ENCODE measurements around the gene CUTA. TPM values are rescaled to one million over a fixed set of nuclear protein-coding genes. Genes with fewer than 3 reads are reported as not detected.

CUTA gene
- total RNA-seq, 1 experiment from 2014 or later: 186 TPM

DNA sequence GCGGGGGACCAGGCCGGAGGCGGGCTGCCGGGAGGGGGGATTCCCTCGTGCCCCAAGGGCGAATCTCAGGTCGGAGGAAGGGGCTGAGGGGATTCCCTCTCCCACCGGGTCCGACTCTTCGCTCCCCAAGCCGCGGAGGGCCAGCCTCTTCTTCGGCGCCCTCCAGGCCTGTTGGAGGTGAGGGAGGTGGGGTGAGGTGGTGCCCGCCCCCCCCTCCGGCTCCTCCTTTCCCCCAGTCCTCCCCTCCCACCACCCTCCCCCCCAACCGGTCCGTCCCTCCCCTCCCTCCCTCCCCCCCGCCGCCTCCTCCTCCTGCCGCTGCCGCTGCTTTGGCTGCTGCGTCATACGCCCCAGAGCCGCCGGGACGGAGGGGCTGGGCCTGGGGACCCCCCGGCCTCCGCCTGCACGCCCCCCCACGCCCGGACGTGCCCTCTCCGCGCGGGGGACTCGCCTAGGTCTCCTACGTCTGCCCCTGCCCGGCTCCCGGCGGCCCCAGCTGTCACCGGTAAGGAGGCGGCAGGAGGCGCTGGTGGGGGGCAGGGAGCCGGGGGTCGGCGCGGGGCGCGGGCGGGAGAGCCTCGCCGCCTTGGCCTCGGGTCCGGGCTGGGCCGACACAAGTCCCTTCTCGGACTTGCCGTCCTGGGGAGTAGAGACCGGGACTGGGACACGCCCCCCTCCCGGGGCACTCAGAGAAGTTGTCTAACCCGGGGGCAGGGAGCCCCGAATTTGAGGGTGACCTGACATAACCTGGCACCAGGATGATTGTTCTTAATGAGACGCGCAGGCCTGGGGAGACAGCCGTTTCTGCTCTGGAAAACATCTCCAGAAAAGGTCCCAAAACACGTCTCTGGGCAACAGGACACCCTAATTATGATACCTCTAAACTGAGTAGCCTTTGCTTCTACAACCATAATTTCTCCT lies 6.9 kb downstream of the CUTA start, which contains the start of gene PHF1:
Gene PHF1, plus strand, starts transcription at position 304 of the 921 bp plus-strand sequence. CDS start 1,250 bp downstream, outside the sequence.
- ChIA-PET POLR2A (interaction anchor here (1.0 to 1.3 kb wide), 2 partner anchors 93 to 134 kb away, joined by 3 read pairs; partner anchors contain the start of genes B3GALT4 and ZBTB22), CTCF (interaction anchor here (1.2 kb wide), 1 partner anchor 7 kb away, joined by 3 read pairs; the partner anchor contains the start of gene CUTA), RAD21 (ENCODE audit: low non-redundant PET in 1 of 2, low total read pairs in 2 of 2, uncharacterized antibody in 2 of 2, unreplicated experiment in 2 of 2) (no interaction called here)
- peak within 1 kb of the TSS; percentile 67 to 77 for H3K4me3 ChIP-seq (replicated peaks in 1 of 2; ENCODE audit: low read depth in 1 of 2, low read length in 2 of 2)
- peak within 1 kb of the TSS; percentile 96 for H3K4me2 ChIP-seq (ENCODE audit: low read length)
- H3K27ac ChIP-seq (ENCODE audit: low read depth, low read length): peak within 1 kb of the TSS; percentile 78
- no peak for TF ChIP-seq CBX3 (IDR thresholded peaks at IDR 0.05; ENCODE audit: low read depth)
- TF ChIP-seq, protein P1, sequence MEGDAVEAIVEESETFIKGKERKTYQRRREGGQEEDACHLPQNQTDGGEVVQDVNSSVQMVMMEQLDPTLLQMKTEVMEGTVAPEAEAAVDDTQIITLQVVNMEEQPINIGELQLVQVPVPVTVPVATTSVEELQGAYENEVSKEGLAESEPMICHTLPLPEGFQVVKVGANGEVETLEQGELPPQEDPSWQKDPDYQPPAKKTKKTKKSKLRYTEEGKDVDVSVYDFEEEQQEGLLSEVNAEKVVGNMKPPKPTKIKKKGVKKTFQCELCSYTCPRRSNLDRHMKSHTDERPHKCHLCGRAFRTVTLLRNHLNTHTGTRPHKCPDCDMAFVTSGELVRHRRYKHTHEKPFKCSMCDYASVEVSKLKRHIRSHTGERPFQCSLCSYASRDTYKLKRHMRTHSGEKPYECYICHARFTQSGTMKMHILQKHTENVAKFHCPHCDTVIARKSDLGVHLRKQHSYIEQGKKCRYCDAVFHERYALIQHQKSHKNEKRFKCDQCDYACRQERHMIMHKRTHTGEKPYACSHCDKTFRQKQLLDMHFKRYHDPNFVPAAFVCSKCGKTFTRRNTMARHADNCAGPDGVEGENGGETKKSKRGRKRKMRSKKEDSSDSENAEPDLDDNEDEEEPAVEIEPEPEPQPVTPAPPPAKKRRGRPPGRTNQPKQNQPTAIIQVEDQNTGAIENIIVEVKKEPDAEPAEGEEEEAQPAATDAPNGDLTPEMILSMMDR (IDR thresholded peaks at IDR 0.05 in 2 of 3, conservative IDR thresholded peaks at IDR 0.05 in 1 of 3; ENCODE audit: borderline replicate concordance in 1 of 3, insufficient read depth in 1 of 3, low read depth in 2 of 3, low read length in 2 of 3): peak in 1 of 3 experiments; percentile 11; a peak in 1 of 6 replicates
- TF ChIP-seq, protein P2, sequence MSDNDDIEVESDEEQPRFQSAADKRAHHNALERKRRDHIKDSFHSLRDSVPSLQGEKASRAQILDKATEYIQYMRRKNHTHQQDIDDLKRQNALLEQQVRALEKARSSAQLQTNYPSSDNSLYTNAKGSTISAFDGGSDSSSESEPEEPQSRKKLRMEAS (IDR thresholded peaks at IDR 0.05): no peak
- no peak for TF ChIP-seq EGR1 (IDR thresholded peaks at IDR 0.05; ENCODE audit: low read depth)
- TF ChIP-seq FOSL1 (IDR thresholded peaks at IDR 0.05; ENCODE audit: low read depth): no peak
- no peak for TF ChIP-seq ZNF274 (IDR thresholded peaks at IDR 0.05; ENCODE audit: low read depth, low read length)
- no peak; the same call in 1 of the 2 replicates for TF ChIP-seq POLR2AphosphoS5 (IDR thresholded peaks at IDR 0.05; ENCODE audit: low read depth, low read length)
- TF ChIP-seq SRF (IDR thresholded peaks at IDR 0.05; ENCODE audit: low read depth): no peak
- no peak for TF ChIP-seq RAD21 (IDR thresholded peaks at IDR 0.05; ENCODE audit: low read depth)
- TF ChIP-seq EZH2 (IDR thresholded peaks at IDR 0.05): no peak
- no peak for TF ChIP-seq SIN3A (IDR thresholded peaks at IDR 0.05; ENCODE audit: low read depth)
- no peak for TF ChIP-seq CEBPB (IDR thresholded peaks at IDR 0.05; ENCODE audit: low read depth)
- TF ChIP-seq, protein P3, sequence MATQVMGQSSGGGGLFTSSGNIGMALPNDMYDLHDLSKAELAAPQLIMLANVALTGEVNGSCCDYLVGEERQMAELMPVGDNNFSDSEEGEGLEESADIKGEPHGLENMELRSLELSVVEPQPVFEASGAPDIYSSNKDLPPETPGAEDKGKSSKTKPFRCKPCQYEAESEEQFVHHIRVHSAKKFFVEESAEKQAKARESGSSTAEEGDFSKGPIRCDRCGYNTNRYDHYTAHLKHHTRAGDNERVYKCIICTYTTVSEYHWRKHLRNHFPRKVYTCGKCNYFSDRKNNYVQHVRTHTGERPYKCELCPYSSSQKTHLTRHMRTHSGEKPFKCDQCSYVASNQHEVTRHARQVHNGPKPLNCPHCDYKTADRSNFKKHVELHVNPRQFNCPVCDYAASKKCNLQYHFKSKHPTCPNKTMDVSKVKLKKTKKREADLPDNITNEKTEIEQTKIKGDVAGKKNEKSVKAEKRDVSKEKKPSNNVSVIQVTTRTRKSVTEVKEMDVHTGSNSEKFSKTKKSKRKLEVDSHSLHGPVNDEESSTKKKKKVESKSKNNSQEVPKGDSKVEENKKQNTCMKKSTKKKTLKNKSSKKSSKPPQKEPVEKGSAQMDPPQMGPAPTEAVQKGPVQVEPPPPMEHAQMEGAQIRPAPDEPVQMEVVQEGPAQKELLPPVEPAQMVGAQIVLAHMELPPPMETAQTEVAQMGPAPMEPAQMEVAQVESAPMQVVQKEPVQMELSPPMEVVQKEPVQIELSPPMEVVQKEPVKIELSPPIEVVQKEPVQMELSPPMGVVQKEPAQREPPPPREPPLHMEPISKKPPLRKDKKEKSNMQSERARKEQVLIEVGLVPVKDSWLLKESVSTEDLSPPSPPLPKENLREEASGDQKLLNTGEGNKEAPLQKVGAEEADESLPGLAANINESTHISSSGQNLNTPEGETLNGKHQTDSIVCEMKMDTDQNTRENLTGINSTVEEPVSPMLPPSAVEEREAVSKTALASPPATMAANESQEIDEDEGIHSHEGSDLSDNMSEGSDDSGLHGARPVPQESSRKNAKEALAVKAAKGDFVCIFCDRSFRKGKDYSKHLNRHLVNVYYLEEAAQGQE (IDR thresholded peaks at IDR 0.05; ENCODE audit: low read depth): no peak
- peak; percentile 38 for TF ChIP-seq POLR2A (IDR thresholded peaks at IDR 0.05; ENCODE audit: borderline replicate concordance, extremely low read depth, insufficient read depth, insufficient read length)
- TF ChIP-seq TCF7L2 (IDR thresholded peaks at IDR 0.05; ENCODE audit: borderline replicate concordance, extremely low read depth, insufficient read depth, insufficient read length): no peak
- peaks cover 5 to 18% of the 10 kb centered on the region in 2 experiments; a peak in 3 of 4 replicates for H3K4me1 ChIP-seq (ENCODE audit: control insufficient read depth in 1 of 2, insufficient read depth in 2 of 2, low read length in 2 of 2)
- peaks cover 20% of the 10 kb centered on the region for H3K79me2 ChIP-seq (ENCODE audit: insufficient read depth, low read length)
- H3K9ac ChIP-seq (ENCODE audit: low read length): peak within 1 kb of the TSS; percentile 78
- no peaks in the 10 kb centered on the region for H3K9me3 ChIP-seq (ENCODE audit: control insufficient read depth in 1 of 2, insufficient read depth in 1 of 2, low read depth in 1 of 2, low read length in 2 of 2)
- ATAC-seq (peak; percentile 57), DNase-seq (ENCODE audit: low read depth, low spot score) (peak; percentile 60)
- H3K27me3 ChIP-seq (ENCODE audit: insufficient read depth, low read length): no peaks in the 10 kb centered on the region
- H3K36me3 ChIP-seq (ENCODE audit: control insufficient read depth in 1 of 2, insufficient read depth in 2 of 2, low read length in 2 of 2): peaks cover 15 to 53% of the 10 kb centered on the region in 2 experiments
- BruUV-seq (replicated peaks): no TSS peak
- no peaks in the 10 kb centered on the region for H3K9me2 ChIP-seq (ENCODE audit: insufficient read depth)
- no peak within 1 kb of the TSS for H2AFZ ChIP-seq (ENCODE audit: low read depth, low read length, poor library complexity, severe bottlenecking)
- intact Hi-C loops (cut with micrococcal nuclease): loop anchor here (1.0 to 10.0 kb wide), 3 partner anchors 20 to 206 kb away; partner anchors contain the start of genes HSD17B8, KIFC1, RGL2 and RING1
- H4K20me1 ChIP-seq (ENCODE audit: insufficient read depth): no peaks in the 10 kb centered on the region
